ENCODE results near the gene EVX1. TPM values are rescaled to one million over a fixed set of nuclear protein-coding genes. Genes with fewer than 3 reads are reported as not detected.

Gene EVX1
- total and polyA plus RNA-seq, 2 of the 8 experiments (the other 6 are each of a cell fraction or from before 2014, with no cell fraction given) = not detected

Other genes starting within 250 kb of the EVX1 start
- not detected in 2 replicates for gene HOXA1, start 146.8 kb upstream of the EVX1 start, total RNA-seq (2021; fragmentation: NEBNext Ultra II Directional; extraction: Animal tissue kit (Norgen Biotek cat#: 25700))
- gene HOXA1, start 146.8 kb upstream of the EVX1 start, polyA plus RNA-seq (2011; rRNA removed) = not detected in 2 replicates
- not detected in 2 replicates for gene HOXA2, start 140.1 kb upstream of the EVX1 start, total RNA-seq (2021; fragmentation: NEBNext Ultra II Directional; extraction: Animal tissue kit (Norgen Biotek cat#: 25700))
- not detected in 2 replicates for gene HOXA2, start 140.1 kb upstream of the EVX1 start, polyA plus RNA-seq (2011; rRNA removed)
- gene HOXA4, start 112.0 kb upstream of the EVX1 start, total RNA-seq (2021; fragmentation: NEBNext Ultra II Directional; extraction: Animal tissue kit (Norgen Biotek cat#: 25700)) = not detected in 2 replicates
- gene HOXA4, start 112.0 kb upstream of the EVX1 start, polyA plus RNA-seq (2011; rRNA removed) = not detected in 2 replicates
- not detected in 2 replicates for gene HOXA5, start 99.1 kb upstream of the EVX1 start, total RNA-seq (2021; fragmentation: NEBNext Ultra II Directional; extraction: Animal tissue kit (Norgen Biotek cat#: 25700))
- gene HOXA5, start 99.1 kb upstream of the EVX1 start, polyA plus RNA-seq (2011; rRNA removed) = not detected in 2 replicates
- gene HOXA6, start 95.0 kb upstream of the EVX1 start, total RNA-seq (2021; fragmentation: NEBNext Ultra II Directional; extraction: Animal tissue kit (Norgen Biotek cat#: 25700)) = not detected in 2 replicates
- not detected in 2 replicates for gene HOXA6, start 95.0 kb upstream of the EVX1 start, polyA plus RNA-seq (2011; rRNA removed)
- gene HOXA3, start 90.2 kb upstream of the EVX1 start, total RNA-seq (2021; fragmentation: NEBNext Ultra II Directional; extraction: Animal tissue kit (Norgen Biotek cat#: 25700)) = not detected in 2 replicates
- not detected in 2 replicates for gene HOXA3, start 90.2 kb upstream of the EVX1 start, polyA plus RNA-seq (2011; rRNA removed)
- gene HOXA7, start 86.1 kb upstream of the EVX1 start, total RNA-seq (2021; fragmentation: NEBNext Ultra II Directional; extraction: Animal tissue kit (Norgen Biotek cat#: 25700)) = not detected in 2 replicates
- gene HOXA7, start 86.1 kb upstream of the EVX1 start, polyA plus RNA-seq (2011; rRNA removed) = 0.03 TPM in 1 of 2 replicates, not detected in the other
- gene HOXA9, start 77.3 kb upstream of the EVX1 start, total RNA-seq (2021; fragmentation: NEBNext Ultra II Directional; extraction: Animal tissue kit (Norgen Biotek cat#: 25700)) = not detected in 2 replicates
- not detected in 2 replicates for gene HOXA9, start 77.3 kb upstream of the EVX1 start, polyA plus RNA-seq (2011; rRNA removed)
- gene HOXA10, start 68.5 kb upstream of the EVX1 start, total RNA-seq (2021; fragmentation: NEBNext Ultra II Directional; extraction: Animal tissue kit (Norgen Biotek cat#: 25700)) = not detected in 2 replicates
- gene HOXA10, start 68.5 kb upstream of the EVX1 start, polyA plus RNA-seq (2011; rRNA removed) = not detected in 2 replicates
- not detected in 2 replicates for gene HOXA11, start 57.6 kb upstream of the EVX1 start, total RNA-seq (2021; fragmentation: NEBNext Ultra II Directional; extraction: Animal tissue kit (Norgen Biotek cat#: 25700))
- not detected in 2 replicates for gene HOXA11, start 57.6 kb upstream of the EVX1 start, polyA plus RNA-seq (2011; rRNA removed)
- gene HOXA13, start 42.7 kb upstream of the EVX1 start, total RNA-seq (2021; fragmentation: NEBNext Ultra II Directional; extraction: Animal tissue kit (Norgen Biotek cat#: 25700)) = not detected in 2 replicates
- not detected in 2 replicates for gene HOXA13, start 42.7 kb upstream of the EVX1 start, polyA plus RNA-seq (2011; rRNA removed)

Measured in H1 (cell line).